Astrocyte of the cerebellum (primary cell): Measurements from ENCODE around the gene GPR158.
"Not testable (repeated sequence)": the region's sequence is repeated elsewhere in the genome, so short reads cannot be mapped to it uniquely, and the experiment has no call there.

Experiments
- DNase-seq: peaks from one replicate; pipeline ENCODE4 v3.0.0-alpha.2; 2011; ENCODE audit warnings: low read depth
- H3K4me3 ChIP-seq: 2 replicates; pipeline ENCODE4 v1.5.1; 2011; ENCODE audit warnings: mild to moderate bottlenecking, low read depth, low read length, moderate library complexity
- CTCF ChIP-seq: IDR thresholded peaks from 2 replicates; pipeline ENCODE4 v1.5.1; 2012; ENCODE audit warnings: low read length, low read depth, moderate library complexity, mild to moderate bottlenecking; ENCODE audit errors: missing control alignments
- in situ Hi-C: cut with HindIII; loops from 2 replicates; pipeline ENCODE4 v1.10.0; 2017; ENCODE audit warnings: low sequenced_read_pairs

The GPR158 gene

DNA sequence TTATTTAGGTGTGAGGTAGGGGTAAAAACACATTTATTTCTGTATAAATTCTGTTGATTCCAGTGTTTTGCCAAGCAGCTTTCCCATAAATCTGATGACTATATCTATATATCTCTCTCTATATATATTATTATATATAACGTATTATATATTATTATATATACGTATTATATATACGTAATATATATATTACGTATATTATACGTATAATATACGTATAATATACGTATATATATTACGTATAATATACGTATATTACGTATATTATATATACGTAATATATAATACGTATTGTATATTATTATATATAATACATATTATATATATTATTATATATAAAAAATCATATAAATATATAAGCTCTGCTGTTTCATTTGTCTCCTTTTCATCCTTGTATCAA lies 163.5 kb downstream of the GPR158 start:
- in situ Hi-C loops = no loop called here
- no peak for TF ChIP-seq CTCF
- no peak for DNase-seq
- H3K4me3 ChIP-seq = no peak overlapping the region

DNA sequence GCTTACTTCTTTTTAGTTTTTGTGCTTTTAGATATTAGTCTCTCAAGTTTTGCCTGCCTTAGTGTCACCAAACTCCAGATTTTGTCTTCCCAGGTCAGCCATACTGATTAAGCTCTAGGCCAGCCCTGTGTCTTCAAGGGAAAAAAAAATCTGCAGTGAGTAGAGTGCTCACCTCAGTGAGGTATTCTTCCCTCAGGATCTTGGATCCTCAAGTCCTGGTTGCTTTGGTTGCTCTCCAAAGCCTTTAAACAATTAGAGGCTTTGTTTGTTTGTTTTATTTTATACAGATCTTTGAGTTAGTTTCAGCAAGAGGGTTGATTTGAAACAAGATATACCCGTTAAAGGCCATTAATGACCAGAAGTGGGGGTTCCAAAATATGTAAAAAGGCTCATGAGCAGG lies 165.2 kb downstream of the GPR158 start:
- in situ Hi-C loops = no loop called here
- no peak overlapping the region for H3K4me3 ChIP-seq
- DNase-seq = no peak
- no peak for TF ChIP-seq CTCF

- no peak overlapping the region for H3K4me3 ChIP-seq
- in situ Hi-C loops = no loop called here
- DNase-seq = no peak
- no peak for TF ChIP-seq CTCF
These were observed 174.7 kb downstream of the GPR158 start for GRCh38 chr10:25349520-25349919.

DNA sequence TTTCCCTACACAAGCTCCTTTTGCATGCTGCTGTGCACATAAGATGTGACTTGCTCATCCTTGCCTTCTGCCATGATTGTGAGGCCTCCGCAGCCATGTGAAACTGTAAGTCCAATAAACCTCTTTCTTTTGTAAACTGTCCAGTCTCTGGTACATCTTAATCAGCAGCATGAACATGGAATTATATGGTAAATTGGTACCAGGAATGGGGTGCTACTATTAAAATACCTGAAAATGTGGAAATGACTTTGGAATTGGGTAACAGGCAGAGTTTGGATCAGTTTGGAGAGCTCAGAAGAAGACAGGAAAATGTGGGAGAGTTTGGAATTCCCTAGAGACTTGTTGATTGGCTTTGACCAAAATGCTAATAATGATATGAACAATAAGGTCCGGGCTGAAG lies 181.8 kb downstream of the GPR158 start:
- in situ Hi-C loops = no loop called here
- DNase-seq = no peak
- no peak for TF ChIP-seq CTCF
- no peak overlapping the region for H3K4me3 ChIP-seq

DNA sequence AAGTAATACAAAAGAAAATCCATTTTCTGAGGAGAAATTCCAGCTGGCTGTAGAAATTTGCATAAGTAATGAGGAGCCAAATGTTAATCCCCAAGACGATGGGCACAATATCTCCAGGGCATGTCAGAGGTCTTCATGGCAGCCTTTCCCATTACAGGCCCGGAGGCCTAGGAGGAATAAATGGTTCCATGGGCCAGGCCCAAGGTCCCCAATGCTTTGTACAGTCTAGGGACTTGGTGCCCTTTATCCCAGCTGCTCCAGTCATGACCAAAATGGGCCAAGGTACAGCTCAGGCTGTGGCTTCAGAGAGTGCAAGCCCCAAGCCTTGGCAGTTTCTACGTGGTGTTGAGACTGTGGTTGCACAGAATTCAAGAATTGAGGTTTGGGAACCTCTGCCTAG lies 182.5 kb downstream of the GPR158 start:
- no peak overlapping the region for H3K4me3 ChIP-seq
- TF ChIP-seq CTCF = no peak
- in situ Hi-C loops = no loop called here
- no peak for DNase-seq

DNA sequence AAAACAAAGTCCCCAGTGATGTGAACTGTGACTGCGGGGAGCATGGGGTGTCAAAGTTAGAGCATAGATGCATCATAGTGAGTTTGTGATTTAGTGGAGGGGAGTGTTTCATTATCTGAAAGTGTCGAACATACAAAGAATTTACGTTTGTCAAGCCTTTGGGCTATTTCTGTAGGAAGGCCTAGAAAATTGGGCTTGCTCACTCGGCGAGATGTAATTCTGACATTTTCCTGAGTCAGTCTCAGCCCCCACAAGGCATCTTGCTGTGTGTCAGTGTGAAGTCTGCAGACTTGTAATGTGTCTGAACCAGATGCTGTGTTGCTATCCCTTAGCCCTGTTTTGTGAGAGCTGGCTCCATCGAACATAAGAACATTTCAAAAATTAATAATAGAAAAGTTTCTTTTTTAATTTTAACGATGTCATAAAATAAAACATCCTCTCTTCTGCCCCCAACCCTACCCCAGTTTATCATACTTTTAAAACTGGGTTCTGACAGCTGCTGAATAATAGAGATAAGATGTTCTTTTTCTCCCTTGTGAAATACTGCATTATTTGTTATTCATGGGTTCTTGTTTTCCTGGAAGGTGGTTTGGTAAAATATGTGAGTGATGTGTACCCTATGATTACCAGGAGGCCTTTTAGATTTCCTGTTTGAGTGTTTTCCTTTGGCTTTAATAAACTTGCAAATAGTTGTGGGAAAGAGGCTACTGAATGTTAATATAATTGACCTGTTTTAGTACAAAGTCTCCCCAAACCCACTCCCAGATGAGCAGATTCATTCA lies 207.4 kb downstream of the GPR158 start:
- in situ Hi-C loops = no loop called here
- no peak for DNase-seq
- H3K4me3 ChIP-seq = no peak overlapping the region
- TF ChIP-seq CTCF = no peak

DNA sequence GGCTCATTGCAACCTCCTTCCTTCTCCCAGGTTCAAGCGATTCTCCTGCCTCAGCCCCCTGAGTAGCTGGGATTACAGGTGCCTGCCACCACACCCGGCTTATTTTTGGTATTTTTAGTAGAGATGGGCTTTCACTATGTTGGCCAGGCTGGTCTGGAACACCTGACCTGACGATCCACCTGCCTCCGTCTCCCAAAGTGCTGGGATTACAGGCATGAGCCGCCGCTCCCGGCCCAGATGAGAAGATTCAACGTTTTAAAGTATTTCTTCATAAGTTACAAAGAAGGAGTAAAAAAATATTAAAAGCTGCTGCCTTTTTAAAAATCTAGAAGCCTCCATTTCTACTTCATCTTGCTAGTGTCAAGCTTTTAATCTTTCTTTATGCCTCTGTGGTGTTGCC lies 208.1 kb downstream of the GPR158 start:
- in situ Hi-C loops, DNase-seq: not testable (repeated sequence)

More for the DNA sequence above, 208.1 kb downstream of the GPR158 start:
- not testable (repeated sequence) for H3K4me3 ChIP-seq
